Left cardiac atrium (tissue), 4 donors: ENCODE results near the gene IER2. TPM values are rescaled to one million over a fixed set of nuclear protein-coding genes. Genes with fewer than 3 reads are reported as not detected.
"Not testable (repeated sequence)": the region's sequence is repeated elsewhere in the genome, so short reads cannot be mapped to it uniquely, and the experiment has no call there.

Experiments used
- ATAC-seq, 2 donors: fragments of 200-7000 bp; cut with Tn5 transposase; one replicate each; pipeline ENCODE4 v1.9.1; 2020; ENCODE audit warnings: mild to moderate bottlenecking in 2 of 2, moderate library complexity in 2 of 2
- DNase-seq: peaks from one replicate; pipeline ENCODE4 v3.0.0-alpha.2; 2020
- intact Hi-C, 2 donors: fragments of 100-400 bp; cut with DNase I; formaldehyde crosslinking; loops; one replicate each; pipeline versions ENCODE4 v1.14.1 to v1.15.1; 2022 to 2023
- total RNA-seq, 2 donors: library from RNA; stranded (reverse); fragmentation: NEBNext Ultra II Directional; extraction: Animal tissue kit (Norgen Biotek cat#: 25700); gene quantifications; one replicate each; pipeline ENCODE4 v1.2.1, GENCODE V29; 2021
- donor health status: DM: no; HTN: yes; CAD: no.
- donor health status: DM: no; HTN: yes; CAD: no; lungs with severe emphysema.
- donor health status: DM: yes; HTN: yes; CAD: no.
- donor health status: Dilated cardiomyopathy.

IER2 gene
- total RNA-seq, 2 donors from 2014 or later = 36.9 to 61.3 TPM

- DNase-seq (peak; percentile 77), ATAC-seq (no peak)
- intact Hi-C loops = loop anchor here in 1 of 2 donors (5.0 to 10.0 kb wide), 3 partner anchors 53 to 690 kb away; partner anchors contain the start of gene LYL1
Observed at GRCh38 chr19:13154911-13155471, 4.8 kb downstream of the IER2 start.

- DNase-seq (peak; percentile 88), ATAC-seq (peak; percentile 6 to 18)
- intact Hi-C loops = loop anchor here in 1 of 2 donors (10.0 kb wide), 1 partner anchor 689 kb away; no protein-coding TSS in a partner anchor
Observed at GRCh38 chr19:13155472-13156359, 5.5 kb downstream of the IER2 start.

- intact Hi-C loops = loop anchor here in 1 of 2 donors (10.0 kb wide), 1 partner anchor 685 kb away; no protein-coding TSS in a partner anchor
- DNase-seq = no peak
- ATAC-seq = no peak
Observed at GRCh38 chr19:13159713-13160112, 9.5 kb downstream of the IER2 start.

- DNase-seq = no peak
- no peak for ATAC-seq
- intact Hi-C loops = no loop called here
Observed at GRCh38 chr19:13160557-13160956, 10.3 kb downstream of the IER2 start.

DNA sequence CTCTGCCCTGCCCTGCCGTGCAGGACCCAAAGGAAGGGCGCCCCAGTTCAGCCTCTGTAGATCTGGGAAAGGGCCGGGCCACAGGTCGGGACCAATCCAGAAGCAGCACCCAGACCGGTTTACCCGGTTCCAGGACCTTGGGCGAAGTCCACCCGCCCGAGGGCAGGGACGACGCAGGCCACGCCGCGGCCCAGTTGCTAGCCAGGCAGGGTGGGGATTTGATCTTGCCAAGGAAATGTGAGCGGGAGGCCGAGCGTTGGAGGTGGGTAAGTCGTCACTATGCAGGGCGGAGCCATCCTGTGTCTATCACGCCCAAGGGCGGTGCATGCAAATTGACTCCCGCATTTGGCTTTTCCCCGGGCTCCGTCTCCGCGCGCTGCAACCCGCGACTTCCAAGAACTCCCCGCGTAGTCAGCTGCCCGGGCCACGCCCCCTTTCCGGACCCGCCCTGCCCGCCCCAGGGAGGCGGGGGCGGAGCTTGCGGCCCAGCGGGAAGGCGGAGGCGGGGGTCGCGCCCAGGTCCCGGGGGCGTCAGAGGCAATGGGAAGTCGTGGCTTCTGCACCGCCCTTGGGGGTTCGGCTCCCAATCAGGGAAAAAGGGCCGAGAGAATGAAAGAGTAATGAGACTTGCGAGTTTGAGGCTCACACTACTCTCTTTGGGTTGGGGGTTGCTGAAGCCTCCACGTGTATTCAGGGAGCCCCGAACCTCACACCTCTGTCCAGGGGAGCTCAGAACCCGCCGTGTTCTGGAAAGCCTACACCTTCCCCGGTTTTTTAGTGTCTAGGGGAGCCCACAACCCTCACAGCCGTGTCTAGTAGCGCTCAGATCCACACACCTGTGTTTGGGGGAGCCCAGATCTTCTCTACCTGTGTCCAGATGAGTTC is 12.8 kb downstream of the IER2 start:
- DNase-seq (peak; percentile 98), ATAC-seq (peak; percentile 88 to 89)
- intact Hi-C loops = no loop called here

DNA sequence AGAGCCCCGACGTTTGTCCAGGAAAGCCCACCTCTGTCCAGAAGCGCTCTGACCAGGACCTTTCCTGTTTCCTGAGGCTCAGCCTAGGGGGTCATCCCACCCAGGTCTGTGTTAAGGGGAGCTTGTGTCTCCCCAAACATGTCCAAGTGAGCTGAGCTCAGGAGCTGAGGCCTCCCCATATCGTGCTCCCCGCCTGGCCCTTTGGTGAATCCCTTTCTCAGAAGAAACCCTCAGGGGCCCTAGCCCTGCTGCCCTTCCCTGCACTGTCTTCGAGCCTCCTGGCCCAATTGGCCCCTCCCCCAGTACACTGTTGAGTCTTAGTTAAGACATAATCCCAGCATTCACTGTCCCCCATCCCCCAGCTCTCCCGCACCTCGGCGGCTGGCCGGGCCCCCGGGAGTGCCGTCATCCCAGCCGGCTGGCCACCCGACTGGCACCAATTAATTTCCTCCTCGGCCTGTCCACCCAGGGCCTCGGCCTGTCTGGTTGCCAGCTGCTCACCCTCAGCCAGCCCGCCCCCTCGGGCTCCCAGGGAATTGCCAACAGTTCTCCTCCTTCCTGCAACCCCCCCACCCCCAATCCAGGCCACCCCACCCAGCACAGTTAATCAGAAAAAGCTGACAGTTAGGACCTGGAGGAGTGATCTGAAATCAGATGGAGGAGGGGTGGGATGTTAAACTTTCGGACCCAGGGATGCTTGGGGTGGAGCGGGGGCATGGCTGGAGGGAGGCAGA is 13.6 kb downstream of the IER2 start:
- ATAC-seq (peak; percentile 47 to 63), DNase-seq (peak; percentile 79)
- intact Hi-C loops = no loop called here

DNA sequence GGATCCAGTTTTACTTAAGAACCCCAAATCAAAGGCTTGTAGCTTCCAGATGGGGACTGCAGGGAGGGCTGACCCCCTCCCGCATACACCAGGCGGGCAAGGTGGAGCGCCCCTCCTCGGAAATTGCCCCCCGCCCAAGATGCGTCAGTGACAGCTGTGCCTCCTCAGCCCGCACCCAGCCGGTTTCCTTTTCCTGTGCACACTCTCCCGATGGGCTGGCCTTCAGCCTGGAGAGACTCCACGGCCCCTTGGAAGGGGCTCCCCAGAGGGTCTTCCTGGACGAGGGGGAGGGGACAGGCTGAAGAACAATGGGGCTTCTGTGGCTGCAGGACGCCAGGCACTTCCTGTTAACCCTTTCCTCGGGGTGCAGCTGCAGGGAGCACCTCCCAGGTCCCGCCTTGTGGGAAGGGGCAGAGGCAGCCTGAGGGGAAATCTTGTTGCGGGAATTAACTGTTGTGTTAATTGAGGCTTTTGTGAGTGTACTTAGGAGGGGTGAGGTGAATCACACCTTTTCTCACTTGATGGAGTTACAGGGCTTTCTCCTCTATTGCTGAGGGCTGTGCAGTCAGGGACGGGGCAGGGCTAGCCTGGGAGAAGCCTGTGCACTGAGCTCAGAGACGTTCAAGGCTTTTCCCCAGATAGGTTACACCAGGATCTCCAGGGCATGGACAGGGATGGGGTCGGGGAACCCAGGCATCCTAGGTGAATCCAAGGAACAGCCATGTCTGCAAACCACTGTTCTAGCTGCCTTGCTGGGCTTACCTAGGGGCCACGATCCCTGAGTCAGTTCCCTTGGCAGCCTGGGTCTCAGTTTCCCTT is 14.3 kb downstream of the IER2 start:
- DNase-seq (peak; percentile 82), ATAC-seq (peak; percentile 28 to 34)
- intact Hi-C loops = no loop called here

DNA sequence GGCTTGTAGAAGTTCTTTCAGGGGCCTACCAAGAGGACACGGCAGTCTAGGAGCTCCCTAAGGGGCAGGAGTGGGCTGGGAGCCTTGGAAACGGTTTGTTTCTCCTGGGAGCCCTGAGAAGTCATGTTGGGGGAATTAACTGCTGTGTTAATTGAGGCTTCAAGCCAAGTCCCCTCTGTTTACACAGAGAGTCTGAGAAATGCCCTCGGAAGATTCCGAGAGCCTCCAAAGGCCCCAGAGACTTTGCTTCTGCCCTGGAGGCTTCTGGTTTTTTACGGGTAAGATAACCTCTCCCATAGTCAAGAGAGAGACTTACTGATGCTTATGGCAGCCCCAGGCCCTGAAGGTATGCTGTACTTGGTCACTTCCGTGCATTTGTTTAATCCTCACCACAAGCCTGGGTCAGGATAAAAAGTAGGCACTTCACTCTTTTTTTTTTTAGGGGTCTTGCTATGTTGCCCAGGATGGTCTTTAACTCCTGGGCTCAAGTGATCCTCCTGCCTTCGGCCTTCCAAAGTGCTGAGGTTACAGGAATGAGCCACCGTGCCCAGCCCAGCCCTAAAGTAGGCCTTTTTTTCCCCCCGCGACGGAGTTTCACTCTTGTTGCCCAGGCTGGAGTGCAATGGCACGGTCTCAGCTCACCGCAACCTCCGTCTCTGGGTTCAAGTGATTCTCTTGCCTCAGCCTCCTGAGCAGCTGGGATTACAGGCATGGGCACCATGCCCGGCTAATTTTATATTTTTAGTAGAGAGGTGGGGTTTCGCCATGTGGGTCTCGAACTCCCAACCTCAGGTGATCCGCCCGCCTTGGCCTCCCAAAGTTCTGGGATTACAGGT is 15.2 kb downstream of the IER2 start:
- intact Hi-C loops = no loop called here
- ATAC-seq = no peak
- DNase-seq = no peak

- DNase-seq, ATAC-seq, intact Hi-C loops: not testable (repeated sequence)
Observed at GRCh38 chr19:13166151-13166550, 15.9 kb downstream of the IER2 start.

DNA sequence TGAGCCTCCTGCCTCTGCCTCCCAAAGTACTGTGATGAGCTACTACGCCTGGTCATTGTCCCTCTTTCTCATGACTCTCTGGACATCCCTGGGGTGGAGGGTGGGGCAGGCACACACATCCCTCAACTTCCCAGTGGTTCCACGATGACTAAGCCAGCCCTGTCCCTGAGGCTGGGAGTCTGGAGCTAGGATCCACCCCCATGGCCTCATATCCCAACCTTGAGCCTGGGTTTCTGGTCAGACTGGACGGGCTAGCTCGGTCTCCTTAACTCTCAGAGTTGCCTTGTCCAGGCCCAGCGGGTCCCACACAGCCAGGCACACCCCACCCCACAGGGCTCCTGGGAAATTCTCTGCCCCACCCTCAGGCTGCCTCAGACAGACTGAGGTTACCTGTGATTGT is 19.6 kb downstream of the IER2 start:
- DNase-seq = no peak
- peak in 1 of 2 donors; percentile 6 for ATAC-seq
- intact Hi-C loops = no loop called here

DNA sequence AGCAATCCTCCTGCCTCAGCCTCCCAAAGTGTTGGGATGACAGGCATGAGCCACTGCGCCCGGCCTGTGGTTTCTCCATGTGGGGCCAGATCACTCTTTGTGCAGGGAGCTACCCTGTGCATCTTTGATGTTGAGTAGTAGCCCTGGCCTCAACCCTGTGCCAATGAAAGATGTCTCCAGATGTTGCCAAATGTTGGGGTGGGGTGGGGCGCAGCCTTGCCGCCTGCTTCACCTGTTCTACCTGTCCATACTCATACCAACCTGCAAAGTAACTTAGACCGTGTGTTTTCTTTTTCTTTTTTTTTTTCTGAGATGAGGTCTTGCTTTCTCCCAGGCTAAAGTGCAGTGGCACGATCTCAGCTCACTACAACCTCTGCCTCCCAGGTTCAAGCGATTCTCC is 20.9 kb downstream of the IER2 start:
- DNase-seq (no peak), ATAC-seq (no peak)

GRCh38 chr19:13172346-13173138 is 22.3 kb downstream of the IER2 start:
- DNase-seq = peak; percentile 87
- ATAC-seq = peak; percentile 50 to 63
- intact Hi-C loops = no loop called here

More for the DNA sequence above, 20.9 kb downstream of the IER2 start:
- intact Hi-C loops = no loop called here

GRCh38 chr19:13173139-13173737 is 23.0 kb downstream of the IER2 start:
- DNase-seq (no peak), ATAC-seq (no peak)
- intact Hi-C loops = no loop called here

- ATAC-seq (no peak), DNase-seq (no peak)
- intact Hi-C loops = no loop called here
Observed at GRCh38 chr19:13176345-13176744, 26.1 kb downstream of the IER2 start.

DNA sequence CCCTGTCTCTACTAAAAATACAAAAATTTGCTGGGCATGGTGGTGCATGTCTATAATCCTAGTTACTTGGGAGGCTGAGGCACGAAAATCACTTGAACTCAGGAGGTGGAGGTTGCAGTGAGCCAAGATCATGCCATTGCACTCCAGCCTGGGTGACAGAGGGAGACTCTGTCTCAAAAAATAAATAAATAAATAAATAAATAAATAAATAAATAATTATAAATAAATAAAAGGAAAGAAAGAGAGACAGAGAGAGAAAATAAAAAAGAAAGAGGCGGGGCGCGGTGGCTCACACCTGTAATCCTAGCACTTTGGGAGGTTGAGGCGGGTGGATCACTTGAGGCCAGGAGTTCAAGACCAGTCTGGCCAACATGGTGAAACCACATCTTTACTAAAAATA is 27.4 kb downstream of the IER2 start:
- DNase-seq, ATAC-seq, intact Hi-C loops: not testable (repeated sequence)

DNA sequence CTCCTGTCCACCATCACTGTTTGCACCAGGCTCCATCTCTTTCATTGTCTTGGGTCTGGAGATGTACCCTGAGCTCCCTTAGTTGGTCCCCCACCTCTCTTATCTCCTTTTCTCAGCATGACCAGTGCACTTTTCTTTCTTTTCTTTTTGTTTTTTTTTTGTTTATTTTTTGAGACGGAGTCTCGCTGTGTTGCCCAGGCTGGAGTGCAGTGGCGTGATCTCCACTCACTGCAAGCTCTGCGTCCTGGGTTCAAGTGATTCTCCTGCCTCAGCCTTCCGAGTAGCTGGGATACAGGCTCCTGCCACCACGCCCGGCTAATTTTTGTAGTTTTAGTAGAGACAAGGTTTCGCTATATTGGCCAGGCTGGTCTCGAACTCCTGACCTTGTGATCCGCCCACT is 28.1 kb downstream of the IER2 start:
- ATAC-seq, DNase-seq, intact Hi-C loops: not testable (repeated sequence)
